ENCODE results near the gene SDR42E1. TPM values are rescaled to one million over a fixed set of nuclear protein-coding genes. Genes with fewer than 3 reads are reported as not detected.

The SDR42E1 gene
- total and polyA plus RNA-seq, 2 of the 8 experiments (the other 6 are each of a cell fraction or from before 2014, with no cell fraction given) = 0.03 TPM; not detected in 1

GRCh38 chr16:82027629-82028064 lies 16.4 kb upstream of the SDR42E1 start:
- no peaks in the 10 kb centered on the region for H3K4me1 ChIP-seq (replicated peaks in 1 of 4; ENCODE audit: control insufficient read depth in 3 of 4, insufficient read depth in 4 of 4, low read length in 3 of 4)
- H3K4me2 ChIP-seq (ENCODE audit: insufficient read depth in 1 of 2, low read depth in 2 of 2, low read length in 2 of 2) = no peak overlapping the region
- no peak overlapping the region for H3K56ac ChIP-seq (replicated peaks; ENCODE audit: insufficient read length, low read depth, low read length)
- H3K9me3 ChIP-seq (ENCODE audit: insufficient read depth in 2 of 2, low read depth in 1 of 2, low read length in 1 of 2) = no peaks in the 10 kb centered on the region
- H4K8ac ChIP-seq (ENCODE audit: extremely low read depth, insufficient read depth, low read length) = no peak overlapping the region
- no peak overlapping the region for H3K14ac ChIP-seq (ENCODE audit: insufficient read length)
- H4K5ac ChIP-seq (ENCODE audit: insufficient read length, low read depth, low read length) = no peak overlapping the region
- H3K79me2 ChIP-seq (ENCODE audit: control insufficient read depth in 1 of 2, insufficient read depth in 2 of 2, low read length in 2 of 2) = no peaks in the 10 kb centered on the region
- WGBS, 2 experiments (ENCODE audit: extremely low coverage in 1 of 2, insufficient coverage in 1 of 2, insufficient read length in 1 of 2, insufficient replicate concordance in 2 of 2, low coverage in 1 of 2, low lambda C conversion rate in 2 of 2, missing lambda C conversion rate in 1 of 2) = 93% methylated on average over 7 of the region's 7 CpGs; no CpG with 5 or more reads in 1 of the 2 experiments
- H2BK5ac ChIP-seq (ENCODE audit: low read depth, low read length) = no peak overlapping the region
- H2BK120ac ChIP-seq (replicated peaks; ENCODE audit: low read depth, low read length) = no peak overlapping the region
- no peaks in the 10 kb centered on the region for H3K27me3 ChIP-seq (replicated peaks in 1 of 4; ENCODE audit: control insufficient read depth in 3 of 4, extremely low read depth in 1 of 4, insufficient read depth in 3 of 4, low read length in 3 of 4)
- no peak overlapping the region for H3K27ac ChIP-seq (ENCODE audit: low read depth, low read length)
- no peak overlapping the region for H3K18ac ChIP-seq (ENCODE audit: extremely low read depth, low read length)
- H4K91ac ChIP-seq (replicated peaks; ENCODE audit: insufficient read length, low read length) = no peak overlapping the region
- H4K20me1 ChIP-seq (replicated peaks in 1 of 2; ENCODE audit: control insufficient read depth in 1 of 2, insufficient read depth in 2 of 2, low read length in 2 of 2) = peaks cover 0 to 2% of the 10 kb centered on the region in 2 experiments
- H3K4me3 ChIP-seq (ENCODE audit: extremely low read depth in 1 of 4, insufficient read depth in 2 of 4, low read depth in 3 of 4, low read length in 4 of 4) = no peak overlapping the region
- no peaks in the 10 kb centered on the region for H3K23me2 ChIP-seq (ENCODE audit: low read depth, low read length)
- DNase-seq (ENCODE audit: low read depth in 1 of 2, low spot score in 2 of 2) (no peak), FAIRE-seq (no peak)
- no peak overlapping the region for H2BK12ac ChIP-seq (ENCODE audit: low read depth, low read length)
- no peak overlapping the region for H2BK20ac ChIP-seq (ENCODE audit: low read length)
- no peak overlapping the region for H3K4ac ChIP-seq (replicated peaks; ENCODE audit: insufficient read length, low read depth, low read length)
- H2AK5ac ChIP-seq (ENCODE audit: low read depth, low read length) = no peak overlapping the region
- H3K9ac ChIP-seq (replicated peaks in 1 of 4; ENCODE audit: extremely low read depth in 1 of 4, low read depth in 3 of 4, low read length in 3 of 4) = no peak overlapping the region
- H2BK15ac ChIP-seq (ENCODE audit: low read length) = no peak overlapping the region
- CTCF ChIA-PET (ENCODE audit: partially characterized antibody) = interaction anchor here (1.2 kb wide), 1 partner anchor 30 kb away, joined by 3 read pairs; no protein-coding TSS in a partner anchor
- no peaks in the 10 kb centered on the region for H3K36me3 ChIP-seq (ENCODE audit: control insufficient read depth in 2 of 4, insufficient read depth in 4 of 4, low read length in 3 of 4)
- no peaks in the 10 kb centered on the region for H3K79me1 ChIP-seq (ENCODE audit: low read depth, low read length)
- POLR2A ChIA-PET (ENCODE audit: partially characterized antibody) = no interaction called here
- H3K23ac ChIP-seq (ENCODE audit: insufficient read length) = no peak overlapping the region
- no peak overlapping the region for H2AFZ ChIP-seq (ENCODE audit: low read length)
- TF ChIP-seq SP2 (IDR thresholded peaks at IDR 0.05; ENCODE audit: low read length) (no peak), GTF2F1 (IDR thresholded peaks at IDR 0.05; ENCODE audit: borderline replicate concordance, low read depth, low read length) (no peak), MAFK (IDR thresholded peaks at IDR 0.05; ENCODE audit: low read depth, low read length) (no peak), E2F6 (IDR thresholded peaks at IDR 0.05) (no peak), NANOG (IDR thresholded peaks at IDR 0.05; ENCODE audit: insufficient read depth, low read depth, low read length, poor library complexity, severe bottlenecking) (no peak), MAX (IDR thresholded peaks at IDR 0.05) (no peak), POLR2A (IDR thresholded peaks at IDR 0.05; ENCODE audit: control extremely low read depth in 1 of 2, low read depth in 2 of 2, low read length in 2 of 2) (no peak), ATF3 (IDR thresholded peaks at IDR 0.05; ENCODE audit: insufficient read depth, low read depth, low read length) (no peak), TAF1 (IDR thresholded peaks at IDR 0.05; ENCODE audit: low read depth, low read length) (no peak), RXRA (IDR thresholded peaks at IDR 0.05; ENCODE audit: insufficient read depth, low read depth, low read length) (no peak), CBX5 (IDR thresholded peaks at IDR 0.05; ENCODE audit: low read depth, low read length) (no peak)

All from H1 (cell line).